T-helper 9 cell (primary cell): ENCODE measurements around the gene NOTCH1.

Experiments
- DNase-seq: peaks from one replicate; pipeline ENCODE4 v3.0.0-alpha.2; 2020

The NOTCH1 gene

DNA sequence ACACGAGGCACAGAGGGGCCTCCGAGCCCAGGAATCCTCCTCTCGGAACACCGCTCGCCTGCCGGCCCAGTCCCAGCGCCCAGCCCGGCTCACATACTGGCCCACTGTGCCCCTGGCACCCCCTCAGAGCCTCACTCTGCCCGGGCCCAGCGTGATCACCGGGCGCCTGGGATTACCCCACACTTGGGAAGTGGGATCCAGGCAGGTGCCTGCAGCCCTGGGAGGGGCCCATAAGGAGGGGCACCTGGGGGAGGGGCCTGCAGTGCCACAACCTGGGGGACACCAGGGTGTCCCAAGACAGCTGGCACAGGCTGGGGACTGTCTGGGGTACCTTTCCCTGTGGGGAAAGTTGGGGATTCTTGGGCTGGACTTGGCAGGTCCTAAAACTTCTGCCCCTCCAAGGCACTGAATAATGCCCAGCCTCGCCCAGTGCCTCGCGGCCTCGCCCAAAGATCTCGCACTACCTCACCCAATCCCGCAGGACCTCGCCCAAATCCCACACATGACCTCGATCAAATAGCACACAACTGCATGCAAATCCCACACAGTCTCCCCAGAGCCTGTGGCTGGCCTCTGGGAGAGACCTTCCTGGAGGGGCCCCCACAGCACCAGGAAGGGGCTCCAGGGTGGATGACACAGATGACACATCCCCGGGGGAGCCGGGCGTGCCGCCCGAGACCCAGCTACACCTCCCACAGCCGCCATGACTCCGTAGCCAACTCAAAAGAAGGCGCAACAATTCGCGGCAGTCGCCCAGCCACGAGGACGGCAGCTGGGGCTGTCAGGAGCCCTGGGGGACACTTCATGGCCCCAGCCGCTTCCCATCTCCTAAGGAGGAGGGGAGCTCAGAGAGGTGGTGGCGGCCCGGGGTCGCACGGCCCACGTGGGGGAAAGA is 13.7 kb downstream of the NOTCH1 start:
- DNase-seq = no peak

DNA sequence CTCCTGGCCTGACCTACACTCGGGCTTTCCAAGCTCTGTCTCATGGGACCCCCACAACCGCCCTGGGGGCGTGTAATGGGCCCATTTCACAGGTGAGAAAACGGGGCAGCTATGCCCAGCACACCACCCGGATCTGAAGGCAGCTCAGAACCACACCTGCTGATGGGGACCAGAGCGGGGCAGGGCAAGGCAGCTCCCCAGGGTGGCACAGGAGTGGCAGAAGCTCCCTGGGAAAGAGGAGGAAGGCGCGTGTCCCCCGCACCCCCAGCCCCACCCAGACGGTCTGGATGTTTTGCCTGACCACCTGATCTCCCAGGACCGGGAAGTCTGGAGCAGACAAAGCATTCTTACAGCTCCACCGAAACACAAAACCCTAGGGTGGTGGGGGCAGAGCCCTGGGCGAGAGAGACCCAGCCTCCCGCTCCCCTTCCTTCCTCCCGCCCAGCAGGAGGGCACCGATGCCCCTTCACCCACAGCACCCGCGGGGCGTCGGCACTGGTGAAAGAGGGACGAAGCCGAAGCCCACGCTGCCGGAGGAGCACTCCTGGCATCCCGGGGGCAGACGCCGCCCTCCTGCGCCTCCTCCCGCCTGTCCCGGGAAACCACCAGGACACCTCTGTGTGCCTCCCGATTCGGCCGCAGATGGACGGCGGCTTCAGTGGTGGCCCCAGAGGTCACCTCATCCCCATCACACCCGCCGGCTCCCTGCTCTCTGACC is 14.5 kb downstream of the NOTCH1 start:
- DNase-seq = no peak

DNA sequence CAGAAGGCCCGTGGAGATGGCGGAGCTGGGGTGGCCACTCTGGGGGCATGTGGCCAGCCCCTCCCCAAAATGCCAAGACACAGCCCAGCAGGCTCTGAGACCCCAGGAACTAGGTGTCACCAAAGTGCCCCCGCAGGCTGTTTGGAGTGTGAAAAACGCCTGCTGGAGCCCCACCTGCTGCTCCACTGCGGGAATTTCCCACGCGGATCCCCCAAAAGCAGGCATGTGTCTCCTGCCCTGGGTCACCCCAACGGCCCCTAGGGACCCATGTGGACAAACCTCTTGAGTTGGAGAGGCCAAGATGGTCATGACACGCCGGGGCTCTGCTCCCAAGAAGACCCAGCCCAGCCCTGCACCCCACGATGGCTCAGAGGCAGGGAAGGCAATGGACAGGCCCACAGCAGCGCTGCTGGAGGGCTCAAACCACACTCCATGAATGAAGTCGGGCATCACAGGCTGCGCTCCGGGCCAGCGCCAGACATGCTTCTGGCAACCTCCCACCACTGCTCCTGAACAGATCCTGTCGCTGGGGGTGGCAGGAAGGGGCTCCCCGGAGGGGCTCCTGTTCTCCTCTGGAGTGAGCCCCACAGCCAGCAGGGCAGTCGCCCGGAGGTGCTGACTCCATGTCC is 15.3 kb downstream of the NOTCH1 start:
- DNase-seq = no peak

DNA sequence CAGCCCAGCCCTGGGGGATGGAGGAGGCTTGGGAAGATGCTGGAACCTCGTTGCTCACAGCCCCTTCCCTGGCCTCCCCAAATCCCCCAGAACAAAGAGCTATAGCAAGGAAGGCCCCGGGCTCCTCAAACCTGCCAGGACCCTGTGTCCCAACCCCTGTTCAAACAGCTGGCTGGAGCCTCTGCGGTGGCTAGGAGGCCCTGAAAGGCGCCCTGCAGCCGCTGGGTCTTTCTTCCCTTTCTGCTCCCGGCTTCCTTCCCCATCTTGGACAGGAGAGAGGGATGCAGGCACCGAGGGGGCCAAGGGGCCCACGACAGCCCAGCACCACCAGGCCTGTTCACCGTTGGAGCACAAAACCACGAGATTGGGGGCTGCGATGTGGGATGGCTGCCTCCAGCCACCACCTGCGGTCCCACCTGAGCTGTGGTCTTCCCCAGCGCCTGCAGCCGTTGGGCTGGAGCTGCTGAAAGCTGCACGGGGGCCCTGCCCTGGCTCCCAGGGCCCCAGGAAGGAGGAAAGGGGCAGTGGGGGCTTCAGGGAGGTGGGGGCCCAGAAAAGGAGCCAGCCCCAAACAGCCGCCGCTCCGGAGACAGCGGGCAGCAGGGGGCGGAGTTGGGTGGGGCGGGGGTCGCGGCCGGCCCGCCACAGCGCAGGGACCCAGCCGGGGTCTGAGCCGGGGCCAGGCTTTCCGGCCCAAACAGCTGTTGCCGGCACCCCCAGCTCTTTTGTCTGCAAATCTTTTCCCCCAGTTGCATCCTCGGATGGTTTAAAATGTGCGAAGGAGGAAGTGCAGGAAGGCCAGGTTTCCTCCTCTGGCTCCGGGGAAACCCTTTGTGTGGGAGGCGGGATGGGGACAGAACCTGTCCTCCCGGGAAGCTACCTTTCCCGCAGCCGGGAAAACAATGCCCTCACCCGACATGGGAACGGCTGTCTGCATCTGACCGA is 16.1 kb downstream of the NOTCH1 start:
- DNase-seq = no peak

DNA sequence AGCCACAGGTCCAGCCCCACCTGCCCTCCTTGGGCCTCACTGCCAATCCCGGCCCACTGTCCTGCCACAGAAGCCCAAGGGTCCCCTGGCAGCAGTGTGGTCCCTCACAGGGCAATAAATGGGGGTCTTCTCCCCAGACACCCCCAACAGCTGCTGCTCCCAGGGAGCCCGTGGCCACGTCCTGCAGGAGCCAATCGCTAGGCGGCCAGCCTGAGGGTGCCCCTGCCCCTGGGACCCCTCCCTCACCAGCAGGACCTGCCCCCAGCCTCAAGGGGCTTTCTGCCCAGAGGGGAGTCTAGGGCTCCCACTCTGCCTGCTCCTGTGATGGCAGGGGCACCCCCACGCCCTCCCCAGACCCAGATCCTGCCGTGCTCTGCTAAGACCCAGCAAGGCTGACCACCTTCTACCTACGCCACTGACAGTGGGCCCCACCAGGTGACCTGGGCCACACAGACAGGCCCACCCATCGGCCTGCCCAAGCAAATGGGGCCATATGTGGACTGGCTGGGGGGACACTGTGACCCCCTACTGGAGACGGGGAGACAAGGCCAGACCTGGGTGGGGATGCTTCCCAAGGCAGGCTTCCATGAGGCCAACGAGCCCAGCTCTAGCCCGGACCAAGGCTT is 17.0 kb downstream of the NOTCH1 start:
- no peak for DNase-seq

DNA sequence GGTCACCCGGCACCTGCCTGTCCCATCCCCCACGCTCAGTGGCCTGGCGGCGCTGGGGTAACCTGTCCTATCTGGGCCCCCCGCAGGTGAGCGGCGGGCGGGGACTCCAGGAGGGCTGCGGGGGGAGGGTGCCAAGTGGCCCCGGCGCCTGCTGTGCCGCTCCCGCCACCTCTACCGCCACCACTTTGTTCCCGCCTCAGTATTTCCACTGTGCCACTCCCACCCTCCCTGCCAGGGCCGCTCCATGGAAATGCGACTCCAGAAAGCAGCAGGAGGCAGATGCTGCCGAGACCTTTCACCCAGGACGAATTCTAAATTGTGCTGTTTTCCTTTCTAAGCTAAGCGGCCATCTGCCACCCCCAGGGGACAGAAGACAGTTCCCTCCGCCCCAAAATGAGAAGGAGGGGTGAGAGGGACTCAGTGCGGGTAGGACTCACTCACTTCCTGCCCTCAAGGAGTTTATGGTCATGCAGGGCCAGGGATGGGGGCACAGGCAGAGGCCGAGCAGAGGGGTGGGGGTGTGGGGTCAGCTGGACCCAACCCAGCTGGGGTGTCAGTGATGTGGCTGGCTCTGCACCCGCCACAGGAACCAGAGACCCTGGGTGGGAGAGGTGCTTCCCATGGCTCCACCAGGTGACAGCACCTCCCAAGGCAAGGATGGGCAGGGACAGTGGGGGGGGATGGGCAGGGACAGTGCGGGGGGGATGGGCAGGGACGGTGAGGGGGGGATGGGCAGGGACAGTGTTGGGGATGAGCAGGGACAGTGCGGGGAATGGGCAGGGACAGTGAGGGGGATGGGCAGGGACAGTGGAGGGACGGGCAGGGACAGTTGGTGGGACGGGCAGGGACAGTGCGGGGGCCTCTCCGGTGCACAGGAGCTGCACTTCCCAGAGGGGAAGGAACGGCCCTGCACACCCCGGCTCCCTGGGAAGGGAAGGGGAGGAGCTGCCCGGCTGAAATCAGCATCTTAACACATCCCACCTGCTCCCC is 17.8 kb downstream of the NOTCH1 start:
- DNase-seq = no peak

- no peak for DNase-seq
Measured at GRCh38 chr9:136527131-136527530, 18.7 kb downstream of the NOTCH1 start.

DNA sequence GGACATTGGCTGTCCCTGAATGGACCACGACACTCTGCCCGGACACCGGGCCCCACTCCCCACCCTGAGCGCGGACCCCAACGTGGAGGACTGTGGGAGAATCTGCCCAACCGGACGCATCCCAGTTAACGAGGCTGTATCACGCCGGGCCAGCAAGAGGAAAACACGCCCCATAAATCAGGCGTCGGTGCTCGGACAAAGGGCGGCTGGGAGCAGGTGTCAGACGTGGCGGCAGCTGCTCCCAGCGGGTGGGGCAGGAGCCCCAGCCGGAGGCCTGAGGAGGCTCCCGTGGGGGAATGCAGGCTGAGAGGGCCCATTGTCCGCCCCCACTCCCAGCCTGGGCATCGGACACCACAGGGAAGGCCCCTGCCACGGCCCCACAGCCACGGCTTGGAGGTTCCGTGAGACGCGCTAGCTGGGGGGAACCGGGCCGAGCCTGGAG is 19.2 kb downstream of the NOTCH1 start:
- DNase-seq = no peak

GRCh38 chr9:136525841-136526499 is 19.9 kb downstream of the NOTCH1 start:
- no peak for DNase-seq

- DNase-seq = no peak
Measured at GRCh38 chr9:136525207-136525606, 20.6 kb downstream of the NOTCH1 start.

GRCh38 chr9:136522314-136523237 is 23.3 kb downstream of the NOTCH1 start:
- DNase-seq = no peak

DNA sequence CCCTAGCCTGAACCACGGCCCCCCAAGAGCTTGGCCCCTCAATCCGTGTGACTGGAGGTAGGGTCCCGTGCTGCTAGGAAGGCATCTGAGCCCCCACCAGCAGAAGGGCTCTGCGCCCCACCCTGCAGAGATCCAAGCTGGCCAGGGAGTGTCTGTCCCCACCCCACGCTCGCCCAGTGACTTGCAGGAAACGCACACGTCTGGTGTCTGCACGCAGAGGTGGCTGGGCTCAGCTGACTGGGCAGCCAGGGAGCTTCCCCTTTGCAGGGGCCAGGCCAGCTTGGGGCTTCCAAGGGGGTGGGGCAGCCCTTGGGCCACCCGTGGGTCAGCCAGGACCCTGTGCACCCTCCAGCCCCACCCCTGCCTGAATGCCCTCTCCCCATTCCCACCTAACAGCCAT is 24.3 kb downstream of the NOTCH1 start:
- DNase-seq = no peak

- DNase-seq = no peak
Measured at GRCh38 chr9:136520053-136520540, 25.8 kb downstream of the NOTCH1 start.

GRCh38 chr9:136519263-136520052 is 26.4 kb downstream of the NOTCH1 start:
- DNase-seq = no peak

GRCh38 chr9:136518623-136519022 is 27.2 kb downstream of the NOTCH1 start:
- DNase-seq = no peak

GRCh38 chr9:136517950-136518349 is 27.9 kb downstream of the NOTCH1 start:
- DNase-seq = no peak

- DNase-seq = no peak
Measured at GRCh38 chr9:136517012-136517743, 28.7 kb downstream of the NOTCH1 start.
